ENCODE measurements around the gene SCD5. TPM values are rescaled to one million over a fixed set of nuclear protein-coding genes. Genes with fewer than 3 reads are reported as not detected.

Gene SCD5
- total RNA-seq, 2 experiments from 2014 or later = 1.6 to 2.2 TPM

DNA sequence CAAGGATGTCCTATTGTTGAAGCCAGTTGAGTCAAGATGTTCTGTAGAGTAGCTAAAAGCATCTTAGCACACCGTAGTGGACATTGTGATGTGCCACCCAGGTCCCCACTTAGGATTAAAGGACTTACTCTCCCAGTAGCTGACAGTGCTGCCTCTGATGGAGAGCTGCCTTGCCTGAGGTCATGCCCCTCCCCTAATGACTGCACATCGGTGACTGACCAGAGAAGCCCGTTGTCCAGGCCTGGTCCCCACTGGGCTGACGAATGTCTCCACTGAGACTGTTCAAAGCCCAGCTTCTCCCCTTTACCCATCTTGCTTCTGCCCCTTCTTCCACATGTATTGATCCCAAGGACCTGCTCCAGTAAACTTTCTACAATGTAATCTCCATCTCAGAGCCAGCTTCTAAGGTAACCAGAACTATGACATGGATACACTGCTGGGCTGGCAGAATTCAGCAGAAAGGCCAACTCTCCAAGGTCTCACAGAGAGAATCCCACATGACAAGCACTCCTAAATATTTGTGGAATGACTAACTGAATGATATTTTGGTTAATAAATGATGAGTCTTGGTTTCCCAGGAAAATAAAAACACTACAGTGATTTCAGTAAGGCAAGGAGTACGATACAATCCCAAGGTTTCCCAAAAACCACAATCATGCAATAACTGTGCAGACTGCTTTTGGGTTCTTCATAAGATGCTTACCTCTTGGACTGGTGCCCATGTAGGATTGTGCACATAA lies 154.4 kb downstream of the SCD5 start:
- Mint-ChIP-seq H3K4me1 (ENCODE audit: low read depth) (no peaks in the 10 kb centered on the region), H3K27ac (no peak overlapping the region), H3K27me3 (peaks cover 3% of the 10 kb centered on the region), H3K36me3 (ENCODE audit: low read depth) (no peaks in the 10 kb centered on the region), H3K9me3 (no peaks in the 10 kb centered on the region), H3K4me3 (no peak overlapping the region)
- ATAC-seq (no peak), DNase-seq (no peak)
- POLR2A ChIA-PET = no interaction called here
- intact Hi-C loops (cut with micrococcal nuclease) = no loop called here
- CTCF ChIA-PET = no interaction called here
- TF ChIP-seq, protein P1, sequence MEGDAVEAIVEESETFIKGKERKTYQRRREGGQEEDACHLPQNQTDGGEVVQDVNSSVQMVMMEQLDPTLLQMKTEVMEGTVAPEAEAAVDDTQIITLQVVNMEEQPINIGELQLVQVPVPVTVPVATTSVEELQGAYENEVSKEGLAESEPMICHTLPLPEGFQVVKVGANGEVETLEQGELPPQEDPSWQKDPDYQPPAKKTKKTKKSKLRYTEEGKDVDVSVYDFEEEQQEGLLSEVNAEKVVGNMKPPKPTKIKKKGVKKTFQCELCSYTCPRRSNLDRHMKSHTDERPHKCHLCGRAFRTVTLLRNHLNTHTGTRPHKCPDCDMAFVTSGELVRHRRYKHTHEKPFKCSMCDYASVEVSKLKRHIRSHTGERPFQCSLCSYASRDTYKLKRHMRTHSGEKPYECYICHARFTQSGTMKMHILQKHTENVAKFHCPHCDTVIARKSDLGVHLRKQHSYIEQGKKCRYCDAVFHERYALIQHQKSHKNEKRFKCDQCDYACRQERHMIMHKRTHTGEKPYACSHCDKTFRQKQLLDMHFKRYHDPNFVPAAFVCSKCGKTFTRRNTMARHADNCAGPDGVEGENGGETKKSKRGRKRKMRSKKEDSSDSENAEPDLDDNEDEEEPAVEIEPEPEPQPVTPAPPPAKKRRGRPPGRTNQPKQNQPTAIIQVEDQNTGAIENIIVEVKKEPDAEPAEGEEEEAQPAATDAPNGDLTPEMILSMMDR (IDR thresholded peaks at IDR 0.05) = no peak

DNA sequence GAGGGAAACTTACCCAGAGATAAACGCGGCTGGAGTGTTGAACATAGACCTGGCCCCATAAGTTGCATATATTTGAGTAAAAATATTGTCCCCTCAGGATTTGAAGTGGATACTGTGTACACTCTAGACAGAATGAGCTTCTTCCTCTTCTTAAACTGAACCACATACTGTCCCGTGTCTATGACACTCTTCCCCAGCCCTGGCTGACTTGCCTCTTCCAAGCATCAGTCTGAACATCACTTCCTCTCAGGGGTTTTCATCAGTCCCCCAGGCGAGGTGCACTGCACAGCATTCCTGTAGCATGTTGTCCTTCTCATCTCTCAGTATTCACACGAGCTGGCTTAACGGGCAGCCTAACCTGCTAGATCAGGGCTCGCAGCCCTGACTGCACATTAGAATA lies 156.3 kb downstream of the SCD5 start:
- ChIA-PET POLR2A (no interaction called here), CTCF (no interaction called here)
- TF ChIP-seq, protein P1 (IDR thresholded peaks at IDR 0.05) = no peak
- ATAC-seq (no peak), DNase-seq (no peak)
- intact Hi-C loops (cut with micrococcal nuclease) = no loop called here
- Mint-ChIP-seq H3K36me3 (ENCODE audit: low read depth) (no peaks in the 10 kb centered on the region), H3K4me1 (ENCODE audit: low read depth) (no peaks in the 10 kb centered on the region), H3K9me3 (no peaks in the 10 kb centered on the region), H3K27me3 (peaks cover 3% of the 10 kb centered on the region), H3K4me3 (no peak overlapping the region), H3K27ac (no peak overlapping the region)

DNA sequence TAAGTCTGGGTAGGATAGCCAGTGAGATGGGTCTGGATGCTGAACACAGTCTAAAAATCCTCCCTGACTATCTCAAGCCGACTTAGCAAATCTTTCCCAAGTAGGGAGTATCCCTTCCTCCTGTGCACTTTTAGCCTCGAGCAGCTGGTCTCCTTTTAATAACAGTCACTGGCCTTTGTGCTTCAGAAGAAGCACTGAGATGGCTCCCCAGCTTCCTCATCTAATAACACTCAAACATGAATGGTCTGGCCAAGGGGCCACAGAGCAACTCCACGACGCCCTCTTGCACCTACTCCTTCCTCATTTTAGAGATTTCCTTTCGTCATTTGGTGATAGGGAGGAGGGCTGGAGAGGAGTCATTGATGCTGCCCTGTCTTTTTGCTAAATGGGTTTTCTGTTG lies 158.1 kb downstream of the SCD5 start:
- intact Hi-C loops (cut with micrococcal nuclease) = no loop called here
- H3K4me1 Mint-ChIP-seq (ENCODE audit: low read depth) = no peaks in the 10 kb centered on the region
- H3K36me3 Mint-ChIP-seq (ENCODE audit: low read depth) = no peaks in the 10 kb centered on the region
- H3K27ac Mint-ChIP-seq = no peak overlapping the region
- H3K4me3 Mint-ChIP-seq = no peak overlapping the region
- no peak for DNase-seq
- H3K27me3 Mint-ChIP-seq = peaks cover 3% of the 10 kb centered on the region
- POLR2A ChIA-PET = no interaction called here
- no peak for ATAC-seq
- H3K9me3 Mint-ChIP-seq = no peaks in the 10 kb centered on the region
- CTCF ChIA-PET = no interaction called here
- TF ChIP-seq, protein P1 (IDR thresholded peaks at IDR 0.05) = no peak

DNA sequence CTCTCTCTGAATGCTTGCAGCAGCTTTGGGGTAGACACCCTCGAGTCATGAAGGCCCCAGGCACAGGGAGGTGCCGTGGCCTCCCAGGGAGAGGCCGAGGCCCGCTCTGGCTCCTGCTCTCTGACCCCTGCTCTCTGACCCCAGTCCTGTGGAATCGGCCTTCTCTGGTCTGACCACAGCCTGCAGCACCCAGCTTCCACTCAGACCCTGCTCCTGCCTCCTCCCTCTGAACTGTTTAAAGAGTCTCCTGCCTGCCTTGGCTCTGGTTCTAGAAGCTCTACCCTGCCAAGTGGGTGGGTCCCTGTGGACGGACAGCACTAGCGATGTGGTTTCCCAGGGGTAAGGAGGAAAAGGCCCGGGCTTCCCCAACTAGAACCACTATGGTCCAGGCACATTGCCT lies 158.6 kb downstream of the SCD5 start:
- ChIA-PET CTCF (no interaction called here), POLR2A (no interaction called here)
- no peak overlapping the region for H3K27ac Mint-ChIP-seq
- peaks cover 3% of the 10 kb centered on the region for H3K27me3 Mint-ChIP-seq
- H3K4me1 Mint-ChIP-seq (ENCODE audit: low read depth) = no peaks in the 10 kb centered on the region
- no peak for ATAC-seq
- intact Hi-C loops (cut with micrococcal nuclease) = no loop called here
- H3K4me3 Mint-ChIP-seq = no peak overlapping the region
- no peaks in the 10 kb centered on the region for H3K9me3 Mint-ChIP-seq
- TF ChIP-seq, protein P1 (IDR thresholded peaks at IDR 0.05) = no peak
- no peaks in the 10 kb centered on the region for H3K36me3 Mint-ChIP-seq (ENCODE audit: low read depth)
- DNase-seq = no peak

DNA sequence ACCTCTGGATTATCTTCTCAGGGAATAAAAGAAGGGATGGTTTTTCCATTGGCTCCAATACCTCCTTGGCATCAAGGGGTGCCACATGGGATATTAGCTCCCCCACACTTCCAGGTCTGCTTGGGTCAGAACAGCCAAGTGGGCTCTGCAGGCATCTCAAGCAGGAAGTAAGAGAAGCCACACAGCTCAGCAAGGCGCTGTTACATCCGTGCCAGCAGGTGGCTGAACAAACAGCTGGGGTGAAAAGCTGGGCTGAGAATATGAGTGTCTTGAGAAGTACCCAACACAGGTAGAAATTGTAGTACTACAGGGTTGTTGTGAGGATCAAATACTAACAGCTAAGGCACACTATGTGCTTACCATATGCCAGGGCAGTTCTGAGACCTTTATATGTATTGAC lies 160.1 kb downstream of the SCD5 start:
- H3K4me1 Mint-ChIP-seq (ENCODE audit: low read depth) = no peaks in the 10 kb centered on the region
- TF ChIP-seq, protein P1 (IDR thresholded peaks at IDR 0.05) = no peak
- H3K4me3 Mint-ChIP-seq = no peak overlapping the region
- DNase-seq = peak; percentile 3
- H3K27me3 Mint-ChIP-seq = no peaks in the 10 kb centered on the region
- intact Hi-C loops (cut with micrococcal nuclease) = no loop called here
- CTCF ChIA-PET = interaction anchor here (1.6 kb wide), 1 partner anchor 102 kb away, joined by 4 read pairs; no protein-coding TSS in a partner anchor
- H3K9me3 Mint-ChIP-seq = no peaks in the 10 kb centered on the region
- H3K36me3 Mint-ChIP-seq (ENCODE audit: low read depth) = no peaks in the 10 kb centered on the region
- no peak overlapping the region for H3K27ac Mint-ChIP-seq
- POLR2A ChIA-PET = no interaction called here
- ATAC-seq = no peak

Measured in activated CD8-positive, alpha-beta T cell treated with anti-CD3 and anti-CD28 coated beads for 36 hours (primary cell).